NB4 (cell line): ENCODE results near the gene MAD1L1.

Experiments
- DNase-seq: peaks from one replicate; pipeline ENCODE4 v3.0.0; 2010; ENCODE audit warnings: low read depth
- H3K4me3 ChIP-seq: one replicate; pipeline ENCODE4 v1.5.1; 2011; ENCODE audit warnings: mild to moderate bottlenecking, low read depth, low read length, moderate library complexity
- MAX ChIP-seq: IDR thresholded peaks from 2 replicates; pipeline ENCODE4 v1.6.1; 2011; ENCODE audit warnings: low read depth, low read length
- MYC ChIP-seq: IDR thresholded peaks from 2 replicates; pipeline ENCODE4 v1.6.1; 2011; ENCODE audit warnings: low read depth, low read length
- POLR2A ChIP-seq: IDR thresholded peaks from 2 replicates; pipeline ENCODE4 v1.6.1; 2011; ENCODE audit warnings: mild to moderate bottlenecking; ENCODE audit not compliant: insufficient read length; ENCODE audit errors: extremely low read depth
- TF ChIP-seq, protein P1 (sequence below): IDR thresholded peaks from one replicate; pipeline ENCODE4 v1.5.1; 2012; ENCODE audit warnings: low read depth, low read length

Gene MAD1L1

GRCh38 chr7:2052657-2053048, 180.1 kb downstream of the MAD1L1 start:
- no peak for DNase-seq
- H3K4me3 ChIP-seq = no peak overlapping the region
- TF ChIP-seq, protein P1, sequence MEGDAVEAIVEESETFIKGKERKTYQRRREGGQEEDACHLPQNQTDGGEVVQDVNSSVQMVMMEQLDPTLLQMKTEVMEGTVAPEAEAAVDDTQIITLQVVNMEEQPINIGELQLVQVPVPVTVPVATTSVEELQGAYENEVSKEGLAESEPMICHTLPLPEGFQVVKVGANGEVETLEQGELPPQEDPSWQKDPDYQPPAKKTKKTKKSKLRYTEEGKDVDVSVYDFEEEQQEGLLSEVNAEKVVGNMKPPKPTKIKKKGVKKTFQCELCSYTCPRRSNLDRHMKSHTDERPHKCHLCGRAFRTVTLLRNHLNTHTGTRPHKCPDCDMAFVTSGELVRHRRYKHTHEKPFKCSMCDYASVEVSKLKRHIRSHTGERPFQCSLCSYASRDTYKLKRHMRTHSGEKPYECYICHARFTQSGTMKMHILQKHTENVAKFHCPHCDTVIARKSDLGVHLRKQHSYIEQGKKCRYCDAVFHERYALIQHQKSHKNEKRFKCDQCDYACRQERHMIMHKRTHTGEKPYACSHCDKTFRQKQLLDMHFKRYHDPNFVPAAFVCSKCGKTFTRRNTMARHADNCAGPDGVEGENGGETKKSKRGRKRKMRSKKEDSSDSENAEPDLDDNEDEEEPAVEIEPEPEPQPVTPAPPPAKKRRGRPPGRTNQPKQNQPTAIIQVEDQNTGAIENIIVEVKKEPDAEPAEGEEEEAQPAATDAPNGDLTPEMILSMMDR = no peak
- no peak for TF ChIP-seq POLR2A

DNA sequence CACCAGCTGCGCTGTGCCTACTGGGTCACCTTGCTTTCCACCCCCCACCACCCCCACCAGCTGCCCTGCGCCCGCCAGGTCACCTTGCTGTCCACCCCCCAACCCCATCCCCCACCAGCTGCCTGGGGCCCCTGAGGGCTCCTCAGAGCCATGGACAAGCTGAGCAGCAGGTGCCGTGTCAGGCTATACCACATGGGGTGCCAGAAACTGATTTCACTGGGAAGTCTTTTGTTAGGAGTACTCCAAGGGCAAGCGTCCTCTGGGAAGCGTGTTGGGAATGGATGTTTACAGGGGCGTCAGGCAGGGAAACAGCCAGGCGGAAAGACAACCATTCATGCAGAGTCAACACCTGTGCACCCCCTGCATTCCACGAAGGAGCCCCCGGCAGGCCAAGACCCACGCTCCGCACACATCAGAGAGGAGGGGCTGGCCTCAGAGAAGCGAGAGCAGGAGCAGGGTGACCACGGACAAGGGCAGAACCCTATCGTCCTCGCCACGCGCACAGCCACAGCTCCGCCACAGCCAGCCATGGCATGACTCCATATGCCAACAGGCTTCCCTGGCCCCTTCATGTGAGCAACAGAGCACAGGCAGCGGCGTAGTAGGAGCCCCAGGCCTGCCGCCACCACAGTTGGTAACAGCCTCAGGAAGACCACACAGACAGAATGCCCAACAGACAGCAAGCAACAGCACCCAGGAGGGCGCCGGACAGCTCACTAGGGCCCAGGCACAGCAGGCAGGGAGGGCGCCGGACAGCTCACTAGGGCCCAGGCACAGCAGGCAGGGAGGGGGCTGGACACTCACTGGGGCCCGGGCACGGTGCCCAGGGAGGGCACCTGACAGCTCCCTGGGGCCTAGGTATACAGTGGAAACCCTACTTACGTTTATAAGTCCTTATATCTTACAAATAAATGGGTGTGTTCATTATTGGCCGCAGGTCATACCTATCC, 180.8 kb downstream of the MAD1L1 start:
- DNase-seq = no peak
- H3K4me3 ChIP-seq = no peak overlapping the region
- no peak for TF ChIP-seq MAX
- TF ChIP-seq POLR2A = no peak

DNA sequence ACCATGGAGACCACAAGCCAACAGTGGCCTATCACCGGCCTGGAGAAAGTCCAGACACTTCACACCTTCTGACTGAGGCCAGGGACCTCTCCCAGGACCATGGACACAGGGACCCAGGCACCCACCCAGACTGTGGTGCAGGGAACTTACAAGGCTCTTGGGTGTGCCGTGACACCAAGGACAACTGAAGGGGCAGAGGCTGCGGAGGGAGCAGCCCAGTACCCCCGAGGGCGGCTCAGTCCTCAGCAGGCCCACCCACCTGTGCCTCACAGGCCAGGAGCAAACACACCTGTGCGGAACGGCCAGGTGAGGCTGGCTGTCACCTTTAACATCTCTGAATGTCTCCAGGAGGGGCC, 182.3 kb downstream of the MAD1L1 start:
- H3K4me3 ChIP-seq = no peak overlapping the region
- no peak for DNase-seq
- no peak for TF ChIP-seq POLR2A
- TF ChIP-seq, protein P1 = no peak
- no peak for TF ChIP-seq MYC

DNA sequence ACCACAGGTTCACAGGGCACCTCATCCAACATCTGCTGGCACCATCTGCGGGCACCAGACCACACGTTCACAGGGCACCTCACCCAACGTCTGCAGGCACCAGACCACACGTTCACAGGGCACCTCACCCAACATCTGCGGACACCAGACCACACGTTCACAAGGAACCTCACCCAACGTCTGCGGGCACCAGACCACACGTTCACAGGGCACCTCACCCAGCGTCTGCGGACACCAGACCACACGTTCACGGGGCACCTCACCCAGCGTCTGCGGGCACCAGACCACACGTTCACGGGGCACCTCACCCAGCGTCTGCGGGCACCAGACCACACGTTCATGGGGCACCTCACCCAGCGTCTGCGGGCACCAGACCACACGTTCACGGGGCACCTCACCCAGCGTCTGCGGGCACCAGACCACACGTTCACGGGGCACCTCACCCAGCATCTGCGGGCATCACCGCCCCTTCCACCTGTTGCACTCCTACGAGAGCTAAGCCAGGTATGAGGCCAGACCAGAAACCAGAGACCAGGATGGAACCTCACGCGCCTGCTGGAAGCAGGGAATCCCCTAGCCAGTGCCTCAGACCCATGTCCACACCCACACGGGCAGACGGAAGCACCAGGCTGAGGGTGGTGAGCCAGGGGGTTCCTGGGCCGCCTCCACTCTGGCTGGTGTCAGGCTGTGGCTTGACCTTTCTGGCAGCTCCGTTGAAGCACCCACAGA, 182.8 kb downstream of the MAD1L1 start:
- TF ChIP-seq MAX = no peak
- TF ChIP-seq MYC = no peak
- no peak for TF ChIP-seq POLR2A
- TF ChIP-seq, protein P1 = no peak
- H3K4me3 ChIP-seq = no peak overlapping the region
- no peak for DNase-seq

- TF ChIP-seq POLR2A (no peak), MAX (no peak), MYC (no peak)
- TF ChIP-seq, protein P1 = no peak
- H3K4me3 ChIP-seq = no peak overlapping the region
- DNase-seq = no peak
Measured at GRCh38 chr7:2049111-2049781, 183.5 kb downstream of the MAD1L1 start.

GRCh38 chr7:2048531-2048930, 184.2 kb downstream of the MAD1L1 start:
- no peak overlapping the region for H3K4me3 ChIP-seq
- DNase-seq = no peak
- TF ChIP-seq MYC (no peak), MAX (no peak), POLR2A (no peak)
- TF ChIP-seq, protein P1 = no peak
